22Rv1 (cell line): Measurements from ENCODE around the gene NDUFA1.

Experiments
- CTCF ChIP-seq: fragments of 450-650 bp; IDR thresholded peaks from 2 replicates; pipeline ENCODE4 v1.5.1; 2017; ENCODE audit warnings: mild to moderate bottlenecking
- ZFX ChIP-seq: fragments of 450-650 bp; IDR thresholded peaks from 2 replicates; pipeline ENCODE4 v1.6.1; 2017; ENCODE audit warnings: antibody characterized with exemption, borderline replicate concordance

- TF ChIP-seq CTCF = no peak
- TF ChIP-seq ZFX = no peak
These were observed 29.3 kb downstream of the NDUFA1 start for GRCh38 chrX:119900976-119901375.
